Thoracic aorta (tissue), 2 donors: ENCODE data around the gene COBLL1. TPM values are rescaled to one million over a fixed set of nuclear protein-coding genes. Genes with fewer than 3 reads are reported as not detected.

Experiments used
- ATAC-seq: fragments of 150-250 bp; one replicate; pipeline ENCODE4 v1.8.0; 2017; ENCODE audit warnings: low read depth; ENCODE audit not compliant: insufficient number of reproducible peaks, low FRiP score
- DNase-seq: peaks from one replicate; pipeline ENCODE4 v3.0.0-alpha.2; 2020; ENCODE audit warnings: low spot score
- H3K27ac ChIP-seq, 2 donors: fragments of 200-600 bp; sonication (generic); 1 replicate in 1 of 2; 2 replicates in 1 of 2; pipeline ENCODE4 v1.5.1; 2016; ENCODE audit warnings: mild to moderate bottlenecking in 2 of 2, moderate library complexity in 2 of 2
- H3K27me3 ChIP-seq: fragments of 200-600 bp; sonication (generic); replicated peaks from 2 replicates; pipeline ENCODE4 v1.6.0; 2016; ENCODE audit warnings: mild to moderate bottlenecking; ENCODE audit not compliant: insufficient read depth
- H3K36me3 ChIP-seq: fragments of 200-600 bp; sonication (generic); one replicate; pipeline ENCODE4 v1.5.1; 2016
- H3K4me1 ChIP-seq, 2 donors: fragments of 200-600 bp; sonication (generic); 1 replicate in 1 of 2; 2 replicates in 1 of 2; pipeline versions ENCODE4 v1.5.1 to v1.6.0; 2016; ENCODE audit warnings: low read depth in 2 of 2, mild to moderate bottlenecking in 1 of 2; ENCODE audit not compliant: control insufficient read depth in 1 of 2
- H3K4me3 ChIP-seq: fragments of 200-600 bp; sonication (generic); 2 replicates; pipeline ENCODE4 v1.5.1; 2016; ENCODE audit warnings: mild to moderate bottlenecking
- H3K9me3 ChIP-seq: fragments of 200-600 bp; sonication (generic); 2 replicates; pipeline ENCODE4 v1.5.1; 2016
- CTCF ChIP-seq: fragments of 200-600 bp; sonication (generic); IDR thresholded peaks from one replicate; pipeline ENCODE4 v1.5.1; 2019; ENCODE audit warnings: antibody characterized with exemption
- total RNA-seq, 2 donors: library from RNA; depleted of rRNA; stranded (reverse); fragments of >200 nt; gene quantifications; one replicate each; pipeline versions ENCODE4 v1.1.0 to v1.2.3, GENCODE V29; 2016

Gene COBLL1
- total RNA-seq, 2 donors from 2014 or later: 62.0 to 64.6 TPM

- no peak for ATAC-seq
- no peaks in the 10 kb centered on the region for H3K9me3 ChIP-seq
- no peaks in the 10 kb centered on the region for H3K36me3 ChIP-seq
- peaks cover 9 to 33% of the 10 kb centered on the region in 2 donors for H3K4me1 ChIP-seq
- TF ChIP-seq CTCF: no peak
- H3K4me3 ChIP-seq: no peak overlapping the region
- H3K27me3 ChIP-seq: no peaks in the 10 kb centered on the region
- no peak overlapping the region for H3K27ac ChIP-seq
- DNase-seq: no peak
Measured at GRCh38 chr2:164735309-164735919, 106.2 kb downstream of the COBLL1 start.

- no peak overlapping the region for H3K4me3 ChIP-seq
- no peaks in the 10 kb centered on the region for H3K27me3 ChIP-seq
- peaks cover under 1 to 21% of the 10 kb centered on the region in 2 donors for H3K4me1 ChIP-seq
- ATAC-seq: no peak
- no peaks in the 10 kb centered on the region for H3K9me3 ChIP-seq
- H3K36me3 ChIP-seq: no peaks in the 10 kb centered on the region
- TF ChIP-seq CTCF: no peak
- H3K27ac ChIP-seq: no peak overlapping the region
- no peak for DNase-seq
Measured at GRCh38 chr2:164734196-164734595, 107.4 kb downstream of the COBLL1 start.

GRCh38 chr2:164725542-164725941 lies 116.1 kb downstream of the COBLL1 start:
- Histone ChIP-seq H3K9me3 (no peaks in the 10 kb centered on the region), H3K4me1 (peaks cover 3 to 8% of the 10 kb centered on the region in 2 donors), H3K27ac (no peak overlapping the region), H3K4me3 (no peak overlapping the region), H3K36me3 (no peaks in the 10 kb centered on the region), H3K27me3 (no peaks in the 10 kb centered on the region)
- no peak for ATAC-seq
- no peak for TF ChIP-seq CTCF
- no peak for DNase-seq

GRCh38 chr2:164722616-164723338 lies 118.8 kb downstream of the COBLL1 start:
- no peak for TF ChIP-seq CTCF

GRCh38 chr2:164721430-164721829 lies 120.2 kb downstream of the COBLL1 start:
- H3K36me3 ChIP-seq: peaks cover 8% of the 10 kb centered on the region
- ATAC-seq (no peak), DNase-seq (no peak)
- no peaks in the 10 kb centered on the region for H3K27me3 ChIP-seq
- peaks cover 10 to 15% of the 10 kb centered on the region in 2 donors for H3K4me1 ChIP-seq
- TF ChIP-seq CTCF: no peak
- no peak overlapping the region for H3K4me3 ChIP-seq
- H3K27ac ChIP-seq: no peak overlapping the region
- H3K9me3 ChIP-seq: no peaks in the 10 kb centered on the region

More at GRCh38 chr2:164722616-164723338, 118.8 kb downstream of the COBLL1 start:
- ATAC-seq (no peak), DNase-seq (no peak)
- no peak overlapping the region for H3K27ac ChIP-seq
- peaks cover 8% of the 10 kb centered on the region for H3K36me3 ChIP-seq
- H3K9me3 ChIP-seq: no peaks in the 10 kb centered on the region
- no peak overlapping the region for H3K4me3 ChIP-seq
- H3K4me1 ChIP-seq: peaks cover 10 to 15% of the 10 kb centered on the region in 2 donors
- no peaks in the 10 kb centered on the region for H3K27me3 ChIP-seq
